ENCODE measurements around the gene SETD2. TPM values are rescaled to one million over a fixed set of nuclear protein-coding genes. Genes with fewer than 3 reads are reported as not detected.

Gene SETD2
- total and polyA plus RNA-seq, 2 of the 8 experiments (the other 6 are each of a cell fraction or from before 2014, with no cell fraction given) = 15.7 to 46.3 TPM

DNA sequence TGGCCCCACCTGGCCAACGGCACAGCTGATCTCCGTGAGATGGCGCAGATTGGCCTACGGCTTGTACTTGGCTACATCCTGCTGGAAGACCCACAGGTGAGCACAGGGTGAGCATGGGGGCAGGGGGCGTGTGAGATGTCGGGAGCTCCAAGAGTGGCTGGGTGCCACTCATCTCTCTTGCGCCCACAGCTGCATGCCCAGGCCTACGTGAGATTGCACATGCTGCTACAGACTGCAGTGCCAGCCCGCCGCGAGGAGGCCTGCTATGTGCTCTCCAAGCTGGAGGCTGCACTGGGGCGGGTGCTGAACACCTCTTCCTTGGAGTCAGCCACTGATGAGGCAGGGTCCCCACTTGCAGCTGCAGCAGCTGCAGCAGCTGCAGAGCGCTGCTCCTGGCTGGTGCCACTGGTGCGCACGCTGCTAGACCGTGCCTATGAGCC lies 162.2 kb downstream of the SETD2 start:
- Histone ChIP-seq H3K27ac (ENCODE audit: low read depth, low read length) (no peak overlapping the region), H3K79me1 (ENCODE audit: low read depth, low read length) (no peaks in the 10 kb centered on the region), H2AK5ac (ENCODE audit: low read depth, low read length) (no peak overlapping the region), H3K4ac (replicated peaks; ENCODE audit: insufficient read length, low read depth, low read length) (no peak overlapping the region), H3K14ac (ENCODE audit: insufficient read length) (no peak overlapping the region), H2BK120ac (replicated peaks; ENCODE audit: low read depth, low read length) (no peak overlapping the region), H2AFZ (ENCODE audit: low read length) (no peak overlapping the region), H3K4me1 (replicated peaks in 1 of 4; ENCODE audit: control insufficient read depth in 3 of 4, insufficient read depth in 4 of 4, low read length in 3 of 4) (peaks cover 0 to 3% (median 1%) of the 10 kb centered on the region in 4 experiments; a peak in 3 of 7 replicates), H2BK15ac (ENCODE audit: low read length) (no peak overlapping the region), H3K23ac (ENCODE audit: insufficient read length) (no peak overlapping the region), H4K20me1 (replicated peaks in 1 of 2; ENCODE audit: control insufficient read depth in 1 of 2, insufficient read depth in 2 of 2, low read length in 2 of 2) (peaks cover 3 to 25% of the 10 kb centered on the region in 2 experiments), H2BK20ac (ENCODE audit: low read length) (no peak overlapping the region), H3K79me2 (ENCODE audit: control insufficient read depth in 1 of 2, insufficient read depth in 2 of 2, low read length in 2 of 2) (no peaks in the 10 kb centered on the region), H2BK5ac (ENCODE audit: low read depth, low read length) (no peak overlapping the region; the same call in 1 of the 2 replicates), H3K23me2 (ENCODE audit: low read depth, low read length) (no peaks in the 10 kb centered on the region), H3K4me2 (ENCODE audit: insufficient read depth in 1 of 2, low read depth in 2 of 2, low read length in 2 of 2) (no peak overlapping the region), H3K27me3 (replicated peaks in 1 of 4; ENCODE audit: control insufficient read depth in 3 of 4, extremely low read depth in 1 of 4, insufficient read depth in 3 of 4, low read length in 3 of 4) (no peaks in the 10 kb centered on the region), H3K36me3 (ENCODE audit: control insufficient read depth in 2 of 4, insufficient read depth in 4 of 4, low read length in 3 of 4) (peaks cover 5 to 28% (median 24%) of the 10 kb centered on the region in 4 experiments; a peak in 7 of 8 replicates), H2BK12ac (ENCODE audit: low read depth, low read length) (no peak overlapping the region), H3K18ac (ENCODE audit: extremely low read depth, low read length) (no peak overlapping the region), H4K91ac (replicated peaks; ENCODE audit: insufficient read length, low read length) (no peak overlapping the region), H3K9me3 (ENCODE audit: insufficient read depth in 2 of 2, low read depth in 1 of 2, low read length in 1 of 2) (no peaks in the 10 kb centered on the region), H3K9ac (replicated peaks in 1 of 4; ENCODE audit: extremely low read depth in 1 of 4, low read depth in 3 of 4, low read length in 3 of 4) (no peak overlapping the region), H3K4me3 (ENCODE audit: extremely low read depth in 1 of 4, insufficient read depth in 2 of 4, low read depth in 3 of 4, low read length in 4 of 4) (no peak overlapping the region), H3K56ac (replicated peaks; ENCODE audit: insufficient read length, low read depth, low read length) (no peak overlapping the region), H4K8ac (ENCODE audit: extremely low read depth, insufficient read depth, low read length) (no peak overlapping the region), H4K5ac (ENCODE audit: insufficient read length, low read depth, low read length) (no peak overlapping the region)
- ChIA-PET CTCF (ENCODE audit: partially characterized antibody) (interaction anchor here (0.6 to 14.2 kb wide), 8 partner anchors 16 to 323 kb away, joined by 3 to 130 read pairs (median 4); partner anchors contain the start of genes CCDC12 and NBEAL2), POLR2A (ENCODE audit: partially characterized antibody) (interaction anchor here (1.2 kb wide), 1 partner anchor 20 kb away, joined by 3 read pairs; no protein-coding TSS in a partner anchor)
- no peak for TF ChIP-seq SUZ12 (IDR thresholded peaks at IDR 0.05; ENCODE audit: low read length)
- no peak for TF ChIP-seq RNF2 (IDR thresholded peaks at IDR 0.05; ENCODE audit: borderline replicate concordance, low read depth, low read length, missing control alignments, poor library complexity, severe bottlenecking)
- TF ChIP-seq, protein P1, sequence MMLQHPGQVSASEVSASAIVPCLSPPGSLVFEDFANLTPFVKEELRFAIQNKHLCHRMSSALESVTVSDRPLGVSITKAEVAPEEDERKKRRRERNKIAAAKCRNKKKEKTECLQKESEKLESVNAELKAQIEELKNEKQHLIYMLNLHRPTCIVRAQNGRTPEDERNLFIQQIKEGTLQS (IDR thresholded peaks at IDR 0.05; ENCODE audit: insufficient read depth, low read depth, low read length) = no peak
- TF ChIP-seq JUN (IDR thresholded peaks at IDR 0.05; ENCODE audit: low read depth, low read length) = no peak
- TF ChIP-seq CHD2 (IDR thresholded peaks at IDR 0.05; ENCODE audit: low read length) = no peak
- DNase-seq (ENCODE audit: low read depth in 1 of 2, low spot score in 2 of 2) (no peak), FAIRE-seq (no peak)
- 97% methylated on average over 16 of the region's 16 CpGs; no CpG with 5 or more reads in 1 of the 2 experiments for WGBS, 2 experiments (ENCODE audit: extremely low coverage in 1 of 2, insufficient coverage in 1 of 2, insufficient read length in 1 of 2, insufficient replicate concordance in 2 of 2, low coverage in 1 of 2, low lambda C conversion rate in 2 of 2, missing lambda C conversion rate in 1 of 2)

Data from H1 (cell line).